Mesendoderm (in vitro differentiated cells): ENCODE data around the gene CCDC136.

Experiments used
- DNase-seq: peaks from one replicate; pipeline ENCODE4 v3.0.0; 2013
- H2AK5ac ChIP-seq: 2 replicates; pipeline ENCODE4 v1.6.1; 2013; ENCODE audit warnings: low read length, inconsistent platforms
- H2BK120ac ChIP-seq: 2 replicates; pipeline ENCODE4 v1.6.1; 2013; ENCODE audit warnings: low read depth, mild to moderate bottlenecking, low read length, moderate library complexity, mixed read lengths
- H2BK15ac ChIP-seq: replicated peaks from 2 replicates; pipeline ENCODE4 v1.6.1; 2013; ENCODE audit warnings: low read depth, mild to moderate bottlenecking, moderate library complexity
- H2BK5ac ChIP-seq: 2 replicates; pipeline ENCODE4 v1.6.1; 2013; ENCODE audit warnings: low read length, inconsistent platforms
- H3K18ac ChIP-seq: 2 replicates; pipeline ENCODE4 v1.6.1; 2013; ENCODE audit warnings: mild to moderate bottlenecking, low read length, mixed read lengths
- H3K23ac ChIP-seq: one replicate; pipeline ENCODE4 v1.6.1; 2013; ENCODE audit warnings: low read length
- H3K27ac ChIP-seq: 2 replicates; pipeline ENCODE4 v1.5.1; 2013; ENCODE audit warnings: low read depth, mild to moderate bottlenecking, inconsistent platforms, low read length, moderate library complexity
- H3K27me3 ChIP-seq: 2 replicates; pipeline ENCODE4 v1.6.1; 2013; ENCODE audit warnings: low read length, control low read depth, mild to moderate bottlenecking, inconsistent platforms; ENCODE audit not compliant: insufficient read depth, poor library complexity
- H3K36me3 ChIP-seq: 2 replicates; pipeline ENCODE4 v1.6.1; 2013; ENCODE audit warnings: low read length, inconsistent platforms; ENCODE audit not compliant: control insufficient read depth, insufficient read depth
- H3K4ac ChIP-seq: one replicate; pipeline ENCODE4 v1.6.1; 2013; ENCODE audit warnings: low read depth, mild to moderate bottlenecking, low read length, moderate library complexity
- H3K4me1 ChIP-seq: 2 replicates; pipeline ENCODE4 v1.6.1; 2013; ENCODE audit warnings: low read depth, low read length, inconsistent platforms; ENCODE audit not compliant: control insufficient read depth
- H3K4me2 ChIP-seq: 2 replicates; pipeline ENCODE4 v1.6.1; 2013; ENCODE audit warnings: low read length
- H3K4me3 ChIP-seq: 2 replicates; pipeline ENCODE4 v1.5.1; 2013; ENCODE audit warnings: mild to moderate bottlenecking, low read length
- H3K56ac ChIP-seq: one replicate; pipeline ENCODE4 v1.6.1; 2013; ENCODE audit warnings: low read length
- H3K79me1 ChIP-seq: 2 replicates; pipeline ENCODE4 v1.6.1; 2013; ENCODE audit warnings: low read length, inconsistent platforms
- H3K79me2 ChIP-seq: 2 replicates; pipeline ENCODE4 v1.6.1; 2013; ENCODE audit warnings: mild to moderate bottlenecking, low read length; ENCODE audit not compliant: control insufficient read depth, insufficient read depth
- H3K9ac ChIP-seq: 2 replicates; pipeline ENCODE4 v1.6.1; 2013; ENCODE audit warnings: low read length, inconsistent platforms
- H4K5ac ChIP-seq: one replicate; pipeline ENCODE4 v1.6.1; 2013; ENCODE audit warnings: low read length
- H4K8ac ChIP-seq: one replicate; pipeline ENCODE4 v1.6.1; 2013; ENCODE audit warnings: low read depth, mild to moderate bottlenecking, control low read depth, low read length, moderate library complexity
- WGBS: extraction: QIAGEN DNeasy Blood & Tissue Kit; methylation state at CpG from one replicate; pipeline ENCODE4 v1.1.7; 2013; ENCODE audit warnings: low lambda C conversion rate, missing lambda C conversion rate; ENCODE audit not compliant: insufficient coverage; ENCODE audit errors: extremely low coverage; 5-methylcytosine and 5-hydroxymethylcytosine counted together

The CCDC136 gene

GRCh38 chr7:128801667-128802418, 10.1 kb downstream of the CCDC136 start:
- Histone ChIP-seq H3K56ac (no peak overlapping the region), H3K4me2 (no peak overlapping the region), H2BK5ac (no peak overlapping the region), H3K4me1 (no peaks in the 10 kb centered on the region), H3K9ac (no peak overlapping the region), H3K18ac (no peak overlapping the region), H3K27me3 (no peaks in the 10 kb centered on the region), H2BK15ac (no peak overlapping the region), H2BK120ac (no peak overlapping the region), H3K79me1 (no peaks in the 10 kb centered on the region), H3K4me3 (no peak overlapping the region), H2AK5ac (no peak overlapping the region), H3K4ac (no peak overlapping the region), H4K8ac (no peak overlapping the region), H4K5ac (no peak overlapping the region), H3K36me3 (peaks cover 4% of the 10 kb centered on the region), H3K23ac (no peak overlapping the region), H3K79me2 (no peaks in the 10 kb centered on the region), H3K27ac (no peak overlapping the region)
- no peak for DNase-seq
- WGBS, result no CpG with 5 or more reads among the region's 2 CpGs

GRCh38 chr7:128804484-128804883, 12.7 kb downstream of the CCDC136 start:
- no peak overlapping the region for H4K8ac ChIP-seq
- no peak overlapping the region for H3K23ac ChIP-seq
- no peak overlapping the region for H3K56ac ChIP-seq
- no peak overlapping the region for H3K4ac ChIP-seq
- H3K36me3 ChIP-seq, result peaks cover 4% of the 10 kb centered on the region
- H3K27ac ChIP-seq, result no peak overlapping the region
- no peak overlapping the region for H2BK15ac ChIP-seq
- H3K4me1 ChIP-seq, result no peaks in the 10 kb centered on the region
- no peak overlapping the region for H2BK5ac ChIP-seq
- no peak overlapping the region for H3K4me3 ChIP-seq
- H3K79me2 ChIP-seq, result no peaks in the 10 kb centered on the region
- no peak overlapping the region for H3K4me2 ChIP-seq
- H4K5ac ChIP-seq, result no peak overlapping the region
- no peak overlapping the region for H2AK5ac ChIP-seq
- DNase-seq, result peak; percentile 59
- no peak overlapping the region for H3K9ac ChIP-seq
- H3K18ac ChIP-seq, result no peak overlapping the region
- H2BK120ac ChIP-seq, result no peak overlapping the region
- no peaks in the 10 kb centered on the region for H3K79me1 ChIP-seq
- WGBS, result no CpG with 5 or more reads among the region's 6 CpGs
- no peaks in the 10 kb centered on the region for H3K27me3 ChIP-seq

- no peak overlapping the region for H3K56ac ChIP-seq
- no peak for DNase-seq
- no CpG with 5 or more reads among the region's 5 CpGs for WGBS
- no peak overlapping the region for H2BK5ac ChIP-seq
- no peak overlapping the region for H3K4me3 ChIP-seq
- H3K4ac ChIP-seq, result no peak overlapping the region
- H4K8ac ChIP-seq, result no peak overlapping the region
- H2AK5ac ChIP-seq, result no peak overlapping the region
- H3K4me2 ChIP-seq, result no peak overlapping the region
- no peak overlapping the region for H3K18ac ChIP-seq
- no peaks in the 10 kb centered on the region for H3K79me1 ChIP-seq
- H2BK120ac ChIP-seq, result no peak overlapping the region
- no peak overlapping the region for H3K27ac ChIP-seq
- no peak overlapping the region for H3K23ac ChIP-seq
- no peak overlapping the region for H3K9ac ChIP-seq
- no peak overlapping the region for H4K5ac ChIP-seq
- no peaks in the 10 kb centered on the region for H3K79me2 ChIP-seq
- no peak overlapping the region for H2BK15ac ChIP-seq
- no peaks in the 10 kb centered on the region for H3K27me3 ChIP-seq
- no peaks in the 10 kb centered on the region for H3K4me1 ChIP-seq
- H3K36me3 ChIP-seq, result peaks cover 4% of the 10 kb centered on the region
Observed at GRCh38 chr7:128805225-128805624, 13.5 kb downstream of the CCDC136 start.

GRCh38 chr7:128807191-128807590, 15.4 kb downstream of the CCDC136 start:
- H3K9ac ChIP-seq, result no peak overlapping the region
- no peak overlapping the region for H3K27ac ChIP-seq
- H3K4me3 ChIP-seq, result no peak overlapping the region
- no peak overlapping the region for H4K5ac ChIP-seq
- no CpG with 5 or more reads among the region's 8 CpGs for WGBS
- no peak overlapping the region for H3K4ac ChIP-seq
- no peaks in the 10 kb centered on the region for H3K79me2 ChIP-seq
- no peaks in the 10 kb centered on the region for H3K27me3 ChIP-seq
- no peaks in the 10 kb centered on the region for H3K4me1 ChIP-seq
- DNase-seq, result no peak
- no peak overlapping the region for H4K8ac ChIP-seq
- H3K4me2 ChIP-seq, result no peak overlapping the region
- no peak overlapping the region for H3K23ac ChIP-seq
- H3K79me1 ChIP-seq, result no peaks in the 10 kb centered on the region
- no peak overlapping the region for H2BK5ac ChIP-seq
- no peak overlapping the region for H3K18ac ChIP-seq
- H3K36me3 ChIP-seq, result peaks cover 4% of the 10 kb centered on the region
- no peak overlapping the region for H2BK15ac ChIP-seq
- H3K56ac ChIP-seq, result no peak overlapping the region
- no peak overlapping the region for H2AK5ac ChIP-seq
- H2BK120ac ChIP-seq, result no peak overlapping the region

- no peak overlapping the region for H3K23ac ChIP-seq
Observed at GRCh38 chr7:128809363-128809762, 17.6 kb downstream of the CCDC136 start.

GRCh38 chr7:128810473-128810872, 18.7 kb downstream of the CCDC136 start:
- Histone ChIP-seq H3K27ac (no peak overlapping the region), H3K4me1 (peaks cover 3% of the 10 kb centered on the region), H4K8ac (no peak overlapping the region), H3K36me3 (peaks cover 4% of the 10 kb centered on the region), H3K27me3 (no peaks in the 10 kb centered on the region), H3K4me3 (no peak overlapping the region), H2AK5ac (no peak overlapping the region), H2BK120ac (no peak overlapping the region), H3K18ac (no peak overlapping the region), H3K79me1 (no peaks in the 10 kb centered on the region), H3K9ac (no peak overlapping the region), H3K4ac (no peak overlapping the region), H3K56ac (no peak overlapping the region), H3K4me2 (no peak overlapping the region), H2BK15ac (no peak overlapping the region), H3K79me2 (no peaks in the 10 kb centered on the region), H3K23ac (no peak overlapping the region), H4K5ac (no peak overlapping the region), H2BK5ac (no peak overlapping the region)
- no CpG with 5 or more reads among the region's 2 CpGs for whole genome bisulfite sequencing
- no peak for DNase-seq

More at GRCh38 chr7:128809363-128809762, 17.6 kb downstream of the CCDC136 start:
- no peak overlapping the region for H2AK5ac ChIP-seq
- H3K18ac ChIP-seq, result no peak overlapping the region
- no peak overlapping the region for H3K9ac ChIP-seq
- H3K27ac ChIP-seq, result no peak overlapping the region
- H2BK5ac ChIP-seq, result no peak overlapping the region
- no peak overlapping the region for H4K5ac ChIP-seq
- H3K4me3 ChIP-seq, result no peak overlapping the region
- no peak overlapping the region for H3K56ac ChIP-seq
- no peak overlapping the region for H3K4ac ChIP-seq
- H3K36me3 ChIP-seq, result peaks cover 4% of the 10 kb centered on the region
- H3K79me2 ChIP-seq, result no peaks in the 10 kb centered on the region
- no peak overlapping the region for H2BK120ac ChIP-seq
- no peak overlapping the region for H3K4me2 ChIP-seq
- DNase-seq, result no peak
- H3K79me1 ChIP-seq, result no peaks in the 10 kb centered on the region
- no CpG with 5 or more reads among the region's 3 CpGs for WGBS
- no peak overlapping the region for H4K8ac ChIP-seq
- H3K4me1 ChIP-seq, result peaks cover 3% of the 10 kb centered on the region
- no peaks in the 10 kb centered on the region for H3K27me3 ChIP-seq
- H2BK15ac ChIP-seq, result no peak overlapping the region
